Endothelial cell (in vitro differentiated cells): ENCODE measurements around the gene OR8B3. TPM values are rescaled to one million over a fixed set of nuclear protein-coding genes. Genes with fewer than 3 reads are reported as not detected.

Source experiments
- DNase-seq: peaks from one replicate; pipeline ENCODE4 v3.0.0; 2021; ENCODE audit warnings: low spot score
- H3K27ac Mint-ChIP-seq: one replicate; pipeline ENCODE4 v1.8.0; 2021; ENCODE audit warnings: mixed read lengths, inconsistent platforms; ENCODE audit not compliant: unreplicated experiment
- H3K27me3 Mint-ChIP-seq: one replicate; pipeline ENCODE4 v1.8.0; 2021; ENCODE audit warnings: mild to moderate bottlenecking, moderate library complexity, mixed read lengths, inconsistent platforms; ENCODE audit not compliant: unreplicated experiment
- H3K36me3 Mint-ChIP-seq: one replicate; pipeline ENCODE4 v1.8.0; 2021; ENCODE audit warnings: mild to moderate bottlenecking, low read depth, mixed read lengths, inconsistent platforms; ENCODE audit not compliant: unreplicated experiment
- H3K4me1 Mint-ChIP-seq: one replicate; pipeline ENCODE4 v1.8.0; 2021; ENCODE audit warnings: mild to moderate bottlenecking, mixed read lengths, inconsistent platforms; ENCODE audit not compliant: unreplicated experiment
- H3K4me3 Mint-ChIP-seq: one replicate; pipeline ENCODE4 v1.8.0; 2021; ENCODE audit warnings: mild to moderate bottlenecking, mixed read lengths, inconsistent platforms; ENCODE audit not compliant: unreplicated experiment
- H3K9me3 Mint-ChIP-seq: one replicate; pipeline ENCODE4 v1.8.0; 2021; ENCODE audit warnings: mixed read lengths, inconsistent platforms; ENCODE audit not compliant: unreplicated experiment
- long read RNA-seq: library from polyadenylated mRNA; unstranded; transcript quantifications from one replicate; pipeline ENCODE4 v2.0.0, GENCODE V29; 2020; ENCODE audit not compliant: unreplicated experiment
- total RNA-seq: library from RNA; stranded (reverse); fragmentation: NEBNext Ultra II Directional; extraction: Animal tissue kit (Norgen Biotek cat#: 25700); gene quantifications from one replicate; pipeline ENCODE4 v1.2.1, GENCODE V29; 2021; ENCODE audit not compliant: unreplicated experiment
- TF ChIP-seq, protein P1 (sequence below): fragments of 200-600 bp; sonication (generic); IDR thresholded peaks from one replicate; pipeline ENCODE4 v1.5.0; 2021; ENCODE audit warnings: antibody characterized with exemption; ENCODE audit not compliant: unreplicated experiment

OR8B3 gene, protein sequence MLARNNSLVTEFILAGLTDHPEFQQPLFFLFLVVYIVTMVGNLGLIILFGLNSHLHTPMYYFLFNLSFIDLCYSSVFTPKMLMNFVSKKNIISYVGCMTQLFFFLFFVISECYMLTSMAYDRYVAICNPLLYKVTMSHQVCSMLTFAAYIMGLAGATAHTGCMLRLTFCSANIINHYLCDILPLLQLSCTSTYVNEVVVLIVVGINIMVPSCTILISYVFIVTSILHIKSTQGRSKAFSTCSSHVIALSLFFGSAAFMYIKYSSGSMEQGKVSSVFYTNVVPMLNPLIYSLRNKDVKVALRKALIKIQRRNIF
- total RNA-seq = not detected
- long read RNA-seq = 0 reads

DNA sequence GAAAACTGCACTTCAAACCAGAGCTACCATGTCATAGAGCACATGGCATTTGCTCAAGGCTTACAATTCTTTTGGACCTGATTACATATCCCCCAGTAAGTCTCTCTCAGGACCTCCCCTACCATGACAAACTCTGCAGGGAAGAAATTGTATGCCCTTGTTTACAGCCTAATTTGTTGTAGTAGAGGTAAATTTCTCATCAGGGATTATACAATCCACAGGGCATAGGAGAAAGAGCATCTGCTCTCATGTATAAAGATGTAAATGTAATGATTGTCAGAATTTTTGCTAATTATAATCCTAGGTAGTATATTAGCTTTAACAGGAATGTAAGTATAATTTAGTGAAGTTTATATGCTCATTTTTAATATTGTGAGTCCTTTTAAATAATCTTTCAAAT is at the start of gene OR8B3:
OR8B3 (minus strand) TSS at position 101 of the 400 bp plus-strand sequence. CDS start 1,673 bp downstream, outside the sequence.
- Mint-ChIP-seq H3K9me3 (no peaks in the 10 kb centered on the region), H3K27me3 (no peaks in the 10 kb centered on the region)

DNA sequence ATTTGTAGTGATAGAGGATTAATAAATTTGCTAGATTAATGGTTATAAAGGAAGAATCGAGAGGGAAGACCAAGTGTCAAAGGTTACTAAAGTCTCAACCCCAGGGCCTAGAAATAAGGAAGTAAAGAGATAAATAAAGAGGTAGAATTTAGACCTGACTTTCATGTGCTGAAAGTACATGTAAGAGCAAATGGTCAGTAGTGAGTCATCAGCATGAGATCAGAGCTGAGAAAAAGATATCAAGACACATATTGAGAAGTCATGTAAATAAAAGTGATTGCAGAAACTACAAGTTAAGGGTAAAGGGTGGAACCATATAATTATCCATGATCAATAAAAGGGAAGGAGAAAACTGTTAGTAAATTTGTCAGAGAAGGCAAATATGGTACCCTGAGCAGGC is 48.1 kb upstream of the OR8B3 start:
- no peaks in the 10 kb centered on the region for H3K9me3 Mint-ChIP-seq
- peaks cover 14% of the 10 kb centered on the region for H3K4me1 Mint-ChIP-seq
- TF ChIP-seq, protein P1, sequence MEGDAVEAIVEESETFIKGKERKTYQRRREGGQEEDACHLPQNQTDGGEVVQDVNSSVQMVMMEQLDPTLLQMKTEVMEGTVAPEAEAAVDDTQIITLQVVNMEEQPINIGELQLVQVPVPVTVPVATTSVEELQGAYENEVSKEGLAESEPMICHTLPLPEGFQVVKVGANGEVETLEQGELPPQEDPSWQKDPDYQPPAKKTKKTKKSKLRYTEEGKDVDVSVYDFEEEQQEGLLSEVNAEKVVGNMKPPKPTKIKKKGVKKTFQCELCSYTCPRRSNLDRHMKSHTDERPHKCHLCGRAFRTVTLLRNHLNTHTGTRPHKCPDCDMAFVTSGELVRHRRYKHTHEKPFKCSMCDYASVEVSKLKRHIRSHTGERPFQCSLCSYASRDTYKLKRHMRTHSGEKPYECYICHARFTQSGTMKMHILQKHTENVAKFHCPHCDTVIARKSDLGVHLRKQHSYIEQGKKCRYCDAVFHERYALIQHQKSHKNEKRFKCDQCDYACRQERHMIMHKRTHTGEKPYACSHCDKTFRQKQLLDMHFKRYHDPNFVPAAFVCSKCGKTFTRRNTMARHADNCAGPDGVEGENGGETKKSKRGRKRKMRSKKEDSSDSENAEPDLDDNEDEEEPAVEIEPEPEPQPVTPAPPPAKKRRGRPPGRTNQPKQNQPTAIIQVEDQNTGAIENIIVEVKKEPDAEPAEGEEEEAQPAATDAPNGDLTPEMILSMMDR = no peak
- no peaks in the 10 kb centered on the region for H3K36me3 Mint-ChIP-seq
- H3K4me3 Mint-ChIP-seq = no peak overlapping the region
- no peak overlapping the region for H3K27ac Mint-ChIP-seq
- no peaks in the 10 kb centered on the region for H3K27me3 Mint-ChIP-seq
- no peak for DNase-seq

More for the DNA sequence above, at the start of gene OR8B3:
- Mint-ChIP-seq H3K27ac (no peak within 1 kb of the TSS), H3K4me3 (no peak within 1 kb of the TSS), H3K4me1 (no peaks in the 10 kb centered on the region), H3K36me3 (no peaks in the 10 kb centered on the region)
- TF ChIP-seq, protein P1 = no peak
- DNase-seq = no peak

DNA sequence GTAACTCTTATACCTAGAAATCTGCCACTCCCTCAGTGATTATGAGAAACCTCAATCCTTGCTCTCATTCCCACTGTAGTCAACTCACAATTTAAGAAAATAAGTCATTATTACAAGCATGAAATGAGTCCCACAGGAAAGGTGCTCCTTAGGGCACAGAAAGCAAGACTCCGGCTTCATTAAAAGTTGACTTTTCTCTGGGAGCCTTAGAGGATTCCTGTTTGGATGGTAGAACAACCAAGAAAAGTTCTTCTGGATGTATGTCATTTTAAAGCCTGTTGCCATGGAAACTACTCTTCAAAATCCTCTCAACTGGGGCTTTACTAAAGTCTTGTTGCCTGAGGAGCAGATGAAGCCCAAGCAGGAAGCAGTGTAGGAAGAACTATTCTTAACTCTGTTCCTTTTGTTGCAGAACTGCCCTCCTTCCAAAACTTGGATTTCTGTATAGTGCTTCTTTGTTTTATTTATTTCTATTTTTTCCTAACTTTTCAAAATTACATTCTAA is 46.9 kb upstream of the OR8B3 start, which contains the start of gene OR8B8:
OR8B8 (minus strand) TSS at position 51 of the 505 bp plus-strand sequence. CDS start 4,611 bp downstream, outside the sequence.
- no peak within 1 kb of the TSS for H3K4me3 Mint-ChIP-seq
- H3K27ac Mint-ChIP-seq = peak within 1 kb of the TSS; percentile 53
- H3K36me3 Mint-ChIP-seq = no peaks in the 10 kb centered on the region
- H3K4me1 Mint-ChIP-seq = peaks cover 14% of the 10 kb centered on the region
- no peaks in the 10 kb centered on the region for H3K27me3 Mint-ChIP-seq
- H3K9me3 Mint-ChIP-seq = no peaks in the 10 kb centered on the region
- TF ChIP-seq, protein P1 = no peak
- DNase-seq = no peak

DNA sequence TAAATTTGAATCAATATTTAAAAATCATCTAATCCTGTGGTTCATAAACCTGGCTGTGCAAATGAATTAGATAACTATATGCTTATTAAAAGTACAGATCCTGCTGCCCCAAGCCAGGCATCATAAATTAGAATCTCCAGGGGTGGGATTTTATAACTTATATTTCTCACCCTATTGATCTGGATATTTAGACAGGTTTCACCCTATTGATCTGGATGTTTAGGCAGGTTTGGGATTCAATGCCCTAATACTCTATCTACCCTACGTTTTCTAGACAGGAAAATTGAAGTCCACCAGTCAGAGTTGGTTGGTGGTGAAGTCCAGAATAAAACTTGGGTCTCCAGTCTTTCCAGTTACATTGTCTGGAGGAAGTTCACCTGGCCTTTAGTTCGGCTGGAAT is 44.0 kb upstream of the OR8B3 start:
- DNase-seq = no peak
- H3K27me3 Mint-ChIP-seq = peaks cover 2% of the 10 kb centered on the region
- no peaks in the 10 kb centered on the region for H3K36me3 Mint-ChIP-seq
- no peaks in the 10 kb centered on the region for H3K9me3 Mint-ChIP-seq
- H3K27ac Mint-ChIP-seq = no peak overlapping the region
- peaks cover 14% of the 10 kb centered on the region for H3K4me1 Mint-ChIP-seq
- no peak overlapping the region for H3K4me3 Mint-ChIP-seq
- TF ChIP-seq, protein P1 = no peak

DNA sequence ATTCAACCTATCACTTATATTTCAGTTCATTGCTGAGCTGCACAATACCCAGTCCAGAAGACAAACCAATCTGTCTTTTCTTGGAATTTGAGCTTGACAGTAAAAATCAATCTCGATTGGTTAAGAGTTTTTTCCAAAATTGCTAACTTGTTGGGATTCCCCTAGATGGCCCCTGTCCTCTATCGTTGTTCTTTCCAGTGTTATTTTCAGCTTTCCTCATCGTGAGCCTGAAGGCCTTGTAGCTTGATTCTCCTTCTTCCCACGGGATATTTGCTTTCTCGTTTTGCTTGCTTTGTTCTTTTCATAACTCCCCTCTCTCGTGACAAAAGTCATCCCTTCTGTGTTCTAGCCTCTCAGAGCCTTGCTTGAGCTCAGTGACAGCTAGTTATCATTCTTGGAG is 43.6 kb upstream of the OR8B3 start:
- peaks cover 14% of the 10 kb centered on the region for H3K4me1 Mint-ChIP-seq
- TF ChIP-seq, protein P1 = no peak
- H3K27me3 Mint-ChIP-seq = peaks cover 2% of the 10 kb centered on the region
- H3K4me3 Mint-ChIP-seq = no peak overlapping the region
- no peak overlapping the region for H3K27ac Mint-ChIP-seq
- H3K9me3 Mint-ChIP-seq = no peaks in the 10 kb centered on the region
- H3K36me3 Mint-ChIP-seq = no peaks in the 10 kb centered on the region
- no peak for DNase-seq
